22Rv1 (cell line): ENCODE measurements around the gene RIN2.

ENCODE experiments used
- CTCF ChIP-seq: fragments of 450-650 bp; IDR thresholded peaks from 2 replicates; pipeline ENCODE4 v1.5.1; 2017; ENCODE audit warnings: mild to moderate bottlenecking
- ZFX ChIP-seq: fragments of 450-650 bp; IDR thresholded peaks from 2 replicates; pipeline ENCODE4 v1.6.1; 2017; ENCODE audit warnings: antibody characterized with exemption, borderline replicate concordance

DNA sequence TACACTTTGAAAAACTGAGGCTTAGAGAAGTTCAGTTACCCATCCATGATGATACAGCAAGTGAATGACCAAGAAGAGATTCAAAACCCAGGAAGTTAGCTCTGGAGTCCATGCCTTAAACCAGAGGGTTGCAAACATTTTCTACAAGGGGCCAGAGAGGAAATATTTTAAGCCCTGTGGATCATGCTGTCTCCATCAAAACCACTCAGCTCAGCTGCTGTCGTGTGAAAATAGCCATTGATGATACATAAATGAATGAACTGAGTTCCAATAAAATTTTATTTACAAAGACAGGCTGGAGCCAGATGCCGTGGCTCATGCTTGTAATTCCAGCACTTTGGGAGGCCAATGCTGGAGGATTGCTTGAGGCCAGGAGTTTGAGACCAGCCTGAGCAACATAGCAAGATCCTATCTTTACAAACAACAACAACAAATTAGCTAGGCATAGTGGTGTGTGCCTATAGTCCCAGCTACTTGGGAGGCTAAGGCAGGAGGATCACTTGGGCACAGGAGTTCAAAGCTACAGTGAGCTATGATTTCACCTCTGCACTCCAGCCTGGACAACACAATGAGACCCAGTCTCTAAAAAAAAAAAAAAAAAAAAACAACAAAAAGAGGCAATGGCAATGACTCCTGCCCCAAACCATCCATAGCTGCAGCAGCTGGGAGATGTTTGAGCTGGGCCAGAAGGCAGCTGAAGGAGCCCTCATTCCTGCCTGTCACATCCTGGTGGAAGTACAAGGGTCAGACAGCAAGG, 44.1 kb upstream of the RIN2 start:
- TF ChIP-seq CTCF (no peak), ZFX (no peak)
